Panc1 (cell line): ENCODE results near the gene EIF3F. TPM values are rescaled to one million over a fixed set of nuclear protein-coding genes. Genes with fewer than 3 reads are reported as not detected.

ENCODE experiments used
- ATAC-seq: fragments of 200-7000 bp; cut with Tn5 transposase; 2 replicates; pipeline ENCODE4 v1.9.1; 2020; ENCODE audit warnings: mild to moderate bottlenecking, moderate library complexity
- BruUV-seq: library from RNA; stranded (reverse); fragments of 400-500 nt; replicated peaks from 2 replicates; lab custom pipeline; 2021; lab: Mats Ljungman, UMichigan
- CTCF ChIA-PET: fragments of 300-600 bp; sonication (Branson Sonifier 250); formaldehyde crosslinking; loops from one replicate; lab custom pipeline; 2022; ENCODE audit warnings: antibody characterized with exemption; lab: Charles Lee
- POLR2A ChIA-PET: fragments of 300-600 bp; sonication (Branson Sonifier 250); formaldehyde crosslinking; loops from one replicate; lab custom pipeline; 2022; ENCODE audit warnings: antibody characterized with exemption; lab: Charles Lee
- DNase-seq: peaks from one replicate; pipeline ENCODE4 v3.0.0-alpha.2; 2010; ENCODE audit warnings: low read depth, low spot score
- H3K27ac ChIP-seq: 2 replicates; pipeline ENCODE4 v1.5.1; 2011; ENCODE audit warnings: mild to moderate bottlenecking, low read length, inconsistent platforms
- H3K27me3 ChIP-seq: fragments of 200-500 bp; sonication (Bioruptor generic); 2 replicates; pipeline ENCODE4 v1.6.0; 2014; ENCODE audit warnings: low read length, inconsistent platforms; ENCODE audit not compliant: control insufficient read depth, insufficient read depth
- H3K36me3 ChIP-seq: fragments of 200-500 bp; sonication (Bioruptor generic); 2 replicates; pipeline ENCODE4 v1.5.1; 2014; ENCODE audit warnings: inconsistent platforms, mild to moderate bottlenecking, low read length, moderate library complexity; ENCODE audit not compliant: control insufficient read depth, insufficient read depth
- H3K4me1 ChIP-seq: 2 replicates; pipeline ENCODE4 v1.5.1; 2011; ENCODE audit warnings: inconsistent platforms, mild to moderate bottlenecking, low read length, moderate library complexity; ENCODE audit not compliant: control insufficient read depth, insufficient read depth
- H3K4me3 ChIP-seq, 2 experiments: 2 replicates each; pipeline ENCODE4 v1.5.1; 2011 to 2012; ENCODE audit warnings: low read depth in 2 of 2, low read length in 2 of 2, mild to moderate bottlenecking in 2 of 2, inconsistent platforms in 1 of 2, moderate library complexity in 1 of 2
- H3K9me3 ChIP-seq: fragments of 200-500 bp; sonication (Bioruptor generic); 2 replicates; pipeline ENCODE4 v1.5.1; 2014; ENCODE audit warnings: low read depth, mild to moderate bottlenecking, inconsistent platforms, low read length, moderate library complexity; ENCODE audit not compliant: control insufficient read depth, insufficient read depth
- CTCF ChIP-seq: fragments of 450-650 bp; IDR thresholded peaks from 2 replicates; pipeline ENCODE4 v1.5.1; 2017; ENCODE audit warnings: mild to moderate bottlenecking
- POLR2AphosphoS5 ChIP-seq: IDR thresholded peaks from 2 replicates; pipeline ENCODE4 v1.6.1; 2012; ENCODE audit warnings: mild to moderate bottlenecking, low read depth, low read length, moderate library complexity
- SIN3A ChIP-seq: IDR thresholded peaks from 2 replicates; pipeline ENCODE4 v1.6.1; 2012; ENCODE audit warnings: low read depth, mild to moderate bottlenecking, low read length, moderate library complexity, borderline replicate concordance; ENCODE audit not compliant: insufficient read depth
- TCF7L2 ChIP-seq: IDR thresholded peaks from 2 replicates; pipeline ENCODE4 v1.6.1; 2011; ENCODE audit warnings: mild to moderate bottlenecking, low read depth, low read length, inconsistent platforms
- in situ Hi-C: cut with HindIII; loops from 2 replicates; pipeline ENCODE4 v1.10.0; 2016; ENCODE audit warnings: low sequenced_read_pairs, low pct_unique_long_range_greater_than_20kb
- intact Hi-C: fragments of 100-400 bp; cut with micrococcal nuclease; formaldehyde crosslinking; loops from one replicate; pipeline ENCODE4 v1.10.0; 2022; ENCODE audit not compliant: unreplicated experiment
- total RNA-seq: library from RNA; stranded (reverse); gene quantifications from one replicate; pipeline ENCODE4 v1.2.1, GENCODE V29; 2021; ENCODE audit not compliant: unreplicated experiment
- TF ChIP-seq, protein P1 (sequence below), 2 experiments: IDR thresholded peaks; 2 replicates each; pipeline ENCODE4 v1.6.1; 2011 to 2012; ENCODE audit warnings: low read depth in 2 of 2, control low read depth in 1 of 2, low read length in 1 of 2, mild to moderate bottlenecking in 1 of 2, moderate library complexity in 1 of 2; ENCODE audit not compliant: insufficient read depth in 1 of 2

Gene EIF3F
- total RNA-seq, 1 experiment from 2014 or later = 387 TPM

- no peak for ATAC-seq
- no peak for DNase-seq
- peaks cover 38% of the 10 kb centered on the region for H3K27me3 ChIP-seq
- H3K9me3 ChIP-seq = no peaks in the 10 kb centered on the region
- BruUV-seq = no TSS peak
- ChIA-PET CTCF (no interaction called here), POLR2A (no interaction called here)
- no peak overlapping the region for H3K27ac ChIP-seq
- intact Hi-C loops (no loop called here), in situ Hi-C loops (no loop called here)
- no peak for TF ChIP-seq SIN3A
- TF ChIP-seq CTCF = no peak
- no peak for TF ChIP-seq TCF7L2
- TF ChIP-seq, protein P1, sequence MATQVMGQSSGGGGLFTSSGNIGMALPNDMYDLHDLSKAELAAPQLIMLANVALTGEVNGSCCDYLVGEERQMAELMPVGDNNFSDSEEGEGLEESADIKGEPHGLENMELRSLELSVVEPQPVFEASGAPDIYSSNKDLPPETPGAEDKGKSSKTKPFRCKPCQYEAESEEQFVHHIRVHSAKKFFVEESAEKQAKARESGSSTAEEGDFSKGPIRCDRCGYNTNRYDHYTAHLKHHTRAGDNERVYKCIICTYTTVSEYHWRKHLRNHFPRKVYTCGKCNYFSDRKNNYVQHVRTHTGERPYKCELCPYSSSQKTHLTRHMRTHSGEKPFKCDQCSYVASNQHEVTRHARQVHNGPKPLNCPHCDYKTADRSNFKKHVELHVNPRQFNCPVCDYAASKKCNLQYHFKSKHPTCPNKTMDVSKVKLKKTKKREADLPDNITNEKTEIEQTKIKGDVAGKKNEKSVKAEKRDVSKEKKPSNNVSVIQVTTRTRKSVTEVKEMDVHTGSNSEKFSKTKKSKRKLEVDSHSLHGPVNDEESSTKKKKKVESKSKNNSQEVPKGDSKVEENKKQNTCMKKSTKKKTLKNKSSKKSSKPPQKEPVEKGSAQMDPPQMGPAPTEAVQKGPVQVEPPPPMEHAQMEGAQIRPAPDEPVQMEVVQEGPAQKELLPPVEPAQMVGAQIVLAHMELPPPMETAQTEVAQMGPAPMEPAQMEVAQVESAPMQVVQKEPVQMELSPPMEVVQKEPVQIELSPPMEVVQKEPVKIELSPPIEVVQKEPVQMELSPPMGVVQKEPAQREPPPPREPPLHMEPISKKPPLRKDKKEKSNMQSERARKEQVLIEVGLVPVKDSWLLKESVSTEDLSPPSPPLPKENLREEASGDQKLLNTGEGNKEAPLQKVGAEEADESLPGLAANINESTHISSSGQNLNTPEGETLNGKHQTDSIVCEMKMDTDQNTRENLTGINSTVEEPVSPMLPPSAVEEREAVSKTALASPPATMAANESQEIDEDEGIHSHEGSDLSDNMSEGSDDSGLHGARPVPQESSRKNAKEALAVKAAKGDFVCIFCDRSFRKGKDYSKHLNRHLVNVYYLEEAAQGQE (IDR thresholded peaks at IDR 0.05; ENCODE audit: insufficient read depth in 1 of 2, low read depth in 2 of 2, low read length in 1 of 2) = no peak
- no peak for TF ChIP-seq POLR2AphosphoS5
- no peaks in the 10 kb centered on the region for H3K36me3 ChIP-seq
- H3K4me3 ChIP-seq = no peak overlapping the region
- no peaks in the 10 kb centered on the region for H3K4me1 ChIP-seq
These were observed 61.9 kb downstream of the EIF3F start for GRCh38 chr11:8049084-8049483.

Other genes with a start within 250 kb of the EIF3F start
- not detected for gene OR5P2, start 190.4 kb upstream of the EIF3F start, total RNA-seq
- not detected for gene OR5P3, start 156.5 kb upstream of the EIF3F start, total RNA-seq
- gene OR10A6, start 56.1 kb upstream of the EIF3F start, total RNA-seq = not detected
- not detected for gene OR10A3, start 45.6 kb upstream of the EIF3F start, total RNA-seq
- not detected for gene NLRP10, start 21.9 kb upstream of the EIF3F start, total RNA-seq
- 4.3 TPM for gene TUB, start 93.9 kb downstream of the EIF3F start, total RNA-seq
- 4.2 TPM for gene RIC3, start 181.7 kb downstream of the EIF3F start, total RNA-seq